ENCODE results near the gene PURB.
"Not testable (repeated sequence)": the region's sequence is repeated elsewhere in the genome, so short reads cannot be mapped to it uniquely, and the experiment has no call there.

DNA sequence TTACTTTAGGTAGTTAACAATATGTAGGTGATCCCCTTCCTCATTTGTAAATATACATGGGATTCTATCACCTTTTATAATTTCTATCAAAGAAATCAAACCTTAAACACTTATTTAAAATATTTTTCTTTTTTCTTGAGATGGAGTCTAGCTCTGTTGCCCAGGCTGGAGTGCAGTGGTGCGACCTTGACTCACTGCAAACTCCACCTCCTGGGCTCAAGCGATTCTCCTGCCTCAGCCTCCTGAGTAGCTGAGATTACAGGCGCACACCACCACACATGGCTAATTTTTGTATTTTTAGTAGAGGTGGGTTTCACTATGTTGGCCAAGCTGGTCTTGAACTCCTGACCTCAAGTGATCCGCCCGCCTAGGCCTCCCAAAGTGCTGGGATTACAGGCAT is 41.9 kb downstream of the PURB start:
- TF ChIP-seq, protein P1, sequence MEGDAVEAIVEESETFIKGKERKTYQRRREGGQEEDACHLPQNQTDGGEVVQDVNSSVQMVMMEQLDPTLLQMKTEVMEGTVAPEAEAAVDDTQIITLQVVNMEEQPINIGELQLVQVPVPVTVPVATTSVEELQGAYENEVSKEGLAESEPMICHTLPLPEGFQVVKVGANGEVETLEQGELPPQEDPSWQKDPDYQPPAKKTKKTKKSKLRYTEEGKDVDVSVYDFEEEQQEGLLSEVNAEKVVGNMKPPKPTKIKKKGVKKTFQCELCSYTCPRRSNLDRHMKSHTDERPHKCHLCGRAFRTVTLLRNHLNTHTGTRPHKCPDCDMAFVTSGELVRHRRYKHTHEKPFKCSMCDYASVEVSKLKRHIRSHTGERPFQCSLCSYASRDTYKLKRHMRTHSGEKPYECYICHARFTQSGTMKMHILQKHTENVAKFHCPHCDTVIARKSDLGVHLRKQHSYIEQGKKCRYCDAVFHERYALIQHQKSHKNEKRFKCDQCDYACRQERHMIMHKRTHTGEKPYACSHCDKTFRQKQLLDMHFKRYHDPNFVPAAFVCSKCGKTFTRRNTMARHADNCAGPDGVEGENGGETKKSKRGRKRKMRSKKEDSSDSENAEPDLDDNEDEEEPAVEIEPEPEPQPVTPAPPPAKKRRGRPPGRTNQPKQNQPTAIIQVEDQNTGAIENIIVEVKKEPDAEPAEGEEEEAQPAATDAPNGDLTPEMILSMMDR (IDR thresholded peaks at IDR 0.05; ENCODE audit: poor library complexity, severe bottlenecking) = not testable (repeated sequence)
- not testable (repeated sequence) for TF ChIP-seq POLR2AphosphoS5 (IDR thresholded peaks at IDR 0.05); RAD21 (conservative IDR thresholded peaks at IDR 0.05); EP300 (conservative IDR thresholded peaks at IDR 0.05; ENCODE audit: poor library complexity, severe bottlenecking)

Measured in neural cell (in vitro differentiated cells).